H9 (cell line): Measurements from ENCODE around the gene AGA. TPM values are rescaled to one million over a fixed set of nuclear protein-coding genes. Genes with fewer than 3 reads are reported as not detected.

Source experiments
- DNase-seq: peaks from one replicate; pipeline ENCODE4 v3.0.0-alpha.2; 2017
- H2AFZ ChIP-seq: one replicate; pipeline ENCODE4 v1.6.1; 2013; ENCODE audit warnings: mild to moderate bottlenecking, low read length, control low read depth, moderate library complexity
- H2AK5ac ChIP-seq: 2 replicates; pipeline ENCODE4 v1.6.1; 2013; ENCODE audit warnings: low read length, control low read depth, mixed read lengths; ENCODE audit not compliant: insufficient read length
- H2BK120ac ChIP-seq: one replicate; pipeline ENCODE4 v1.6.1; 2013; ENCODE audit warnings: low read depth, mild to moderate bottlenecking, low read length, control low read depth, inconsistent platforms; ENCODE audit not compliant: poor library complexity, severe bottlenecking
- H2BK12ac ChIP-seq: 2 replicates; pipeline ENCODE4 v1.6.1; 2013; ENCODE audit warnings: low read length, control low read depth, mixed read lengths, low read depth; ENCODE audit not compliant: insufficient read length
- H2BK15ac ChIP-seq: 2 replicates; pipeline ENCODE4 v1.6.1; 2013; ENCODE audit warnings: low read depth, low read length, control low read depth
- H2BK20ac ChIP-seq: one replicate; pipeline ENCODE4 v1.6.1; 2013; ENCODE audit warnings: low read depth, mild to moderate bottlenecking, low read length, control low read depth, inconsistent platforms; ENCODE audit not compliant: poor library complexity, severe bottlenecking
- H2BK5ac ChIP-seq: 2 replicates; pipeline ENCODE4 v1.6.1; 2013; ENCODE audit warnings: low read length, control low read depth, mixed read lengths; ENCODE audit not compliant: insufficient read length
- H3K14ac ChIP-seq: 2 replicates; pipeline ENCODE4 v1.6.1; 2013; ENCODE audit warnings: low read length, control low read depth; ENCODE audit not compliant: insufficient read depth
- H3K18ac ChIP-seq: 2 replicates; pipeline ENCODE4 v1.6.1; 2013; ENCODE audit warnings: low read depth, mild to moderate bottlenecking, mixed read lengths, low read length, control low read depth; ENCODE audit not compliant: insufficient read length
- H3K23ac ChIP-seq: 2 replicates; pipeline ENCODE4 v1.6.1; 2013; ENCODE audit warnings: low read length, control low read depth, mixed read lengths, low read depth; ENCODE audit not compliant: insufficient read length
- H3K23me2 ChIP-seq: 2 replicates; pipeline ENCODE4 v1.6.1; 2013; ENCODE audit warnings: low read depth, mild to moderate bottlenecking, mixed read lengths, low read length, control low read depth; ENCODE audit not compliant: insufficient read length, poor library complexity, severe bottlenecking
- H3K27ac ChIP-seq: 2 replicates; pipeline ENCODE4 v1.5.1; 2013; ENCODE audit warnings: low read length, control low read depth, mixed read lengths, low read depth; ENCODE audit not compliant: insufficient read length
- H3K27me3 ChIP-seq: 2 replicates; pipeline ENCODE4 v1.6.1; 2013; ENCODE audit warnings: low read length, control low read depth, inconsistent platforms; ENCODE audit not compliant: insufficient read depth
- H3K4ac ChIP-seq: 2 replicates; pipeline ENCODE4 v1.6.1; 2013; ENCODE audit warnings: low read depth, mild to moderate bottlenecking, control low read depth, inconsistent platforms, low read length, moderate library complexity
- H3K4me1 ChIP-seq: 2 replicates; pipeline ENCODE4 v1.6.1; 2013; ENCODE audit warnings: low read length, control low read depth, inconsistent platforms; ENCODE audit not compliant: insufficient read depth
- H3K4me2 ChIP-seq: 2 replicates; pipeline ENCODE4 v1.6.1; 2013; ENCODE audit warnings: low read length, control low read depth, mixed read lengths; ENCODE audit not compliant: insufficient read length, insufficient read depth
- H3K56ac ChIP-seq: 2 replicates; pipeline ENCODE4 v1.6.1; 2013; ENCODE audit warnings: low read depth, mild to moderate bottlenecking, mixed read lengths, low read length, control low read depth; ENCODE audit not compliant: insufficient read length
- H3K79me1 ChIP-seq: 2 replicates; pipeline ENCODE4 v1.6.1; 2013; ENCODE audit warnings: low read depth, mild to moderate bottlenecking, moderate library complexity, low read length, control low read depth, inconsistent platforms; ENCODE audit not compliant: insufficient read depth, poor library complexity, severe bottlenecking
- H3K79me2 ChIP-seq: 2 replicates; pipeline ENCODE4 v1.6.1; 2013; ENCODE audit warnings: low read length, control low read depth, inconsistent platforms; ENCODE audit not compliant: insufficient read depth
- H3K9ac ChIP-seq: 2 replicates; pipeline ENCODE4 v1.6.1; 2013; ENCODE audit warnings: low read length, control low read depth, mixed read lengths; ENCODE audit not compliant: insufficient read length; ENCODE audit errors: extremely low read depth
- H3K9me3 ChIP-seq: one replicate; pipeline ENCODE4 v1.6.1; 2013; ENCODE audit warnings: low read depth, low read length, inconsistent platforms; ENCODE audit not compliant: control insufficient read depth
- H3T11ph ChIP-seq: one replicate; pipeline ENCODE4 v1.6.1; 2013; ENCODE audit warnings: mild to moderate bottlenecking, low read length, control low read depth, inconsistent platforms
- H4K20me1 ChIP-seq: one replicate; pipeline ENCODE4 v1.6.1; 2013; ENCODE audit not compliant: control insufficient read depth, insufficient read length, insufficient read depth
- H4K5ac ChIP-seq: 2 replicates; pipeline ENCODE4 v1.6.1; 2013; ENCODE audit warnings: low read depth, mild to moderate bottlenecking, mixed read lengths, low read length, control low read depth; ENCODE audit not compliant: insufficient read length
- H4K8ac ChIP-seq: replicated peaks from 2 replicates; pipeline ENCODE4 v1.6.1; 2013; ENCODE audit warnings: low read length, control low read depth, mixed read lengths, low read depth; ENCODE audit not compliant: insufficient read length
- H4K91ac ChIP-seq: 2 replicates; pipeline ENCODE4 v1.6.1; 2013; ENCODE audit warnings: low read depth, mild to moderate bottlenecking, moderate library complexity, mixed read lengths, low read length, control low read depth; ENCODE audit not compliant: insufficient read length
- H3K27ac Mint-ChIP-seq, 3 experiments: 2 replicates in 2 of 3; 3 replicates in 1 of 3; pipeline ENCODE4 v1.8.0; 2020 to 2021; ENCODE audit warnings: mixed read lengths in 3 of 3, mild to moderate bottlenecking in 1 of 3, moderate library complexity in 1 of 3
- H3K27me3 Mint-ChIP-seq: 2 replicates; pipeline ENCODE4 v1.8.0; 2021; ENCODE audit warnings: low read depth, mild to moderate bottlenecking, moderate library complexity, mixed read lengths
- H3K36me3 Mint-ChIP-seq, 3 experiments: 2 replicates in 2 of 3; 3 replicates in 1 of 3; pipeline ENCODE4 v1.8.0; 2020 to 2021; ENCODE audit warnings: low read depth in 3 of 3, mixed read lengths in 3 of 3; ENCODE audit not compliant: insufficient read depth in 1 of 3
- H3K4me1 Mint-ChIP-seq, 2 experiments: 2 replicates each; pipeline ENCODE4 v1.8.0; 2020; ENCODE audit warnings: mixed read lengths in 2 of 2
- H3K4me3 Mint-ChIP-seq, 2 experiments: 2 replicates in 1 of 2; 3 replicates in 1 of 2; pipeline ENCODE4 v1.8.0; 2020 to 2021; ENCODE audit warnings: mild to moderate bottlenecking in 2 of 2, mixed read lengths in 2 of 2, moderate library complexity in 1 of 2
- H3K9me3 Mint-ChIP-seq, 2 experiments: 2 replicates in 1 of 2; 3 replicates in 1 of 2; pipeline ENCODE4 v1.8.0; 2020; ENCODE audit warnings: mild to moderate bottlenecking in 2 of 2, mixed read lengths in 2 of 2, moderate library complexity in 1 of 2
- CTCF ChIP-seq: fragments of 200-600 bp; sonication (generic); conservative IDR thresholded peaks from 3 replicates; pipeline ENCODE4 v1.8.0; 2021; ENCODE audit warnings: antibody characterized with exemption, mild to moderate bottlenecking
- WGBS: extraction: QIAGEN DNeasy Blood & Tissue Kit; methylation state at CpG from one replicate; pipeline ENCODE4 v1.1.7; 2013; ENCODE audit warnings: missing lambda C conversion rate, low lambda C conversion rate, mixed read lengths; ENCODE audit not compliant: insufficient read length; ENCODE audit errors: extremely low coverage; 5-methylcytosine and 5-hydroxymethylcytosine counted together
- total RNA-seq: library from RNA; stranded (reverse); gene quantifications from 2 replicates; pipeline ENCODE4 v1.2.1, GENCODE V29; 2021

Gene AGA
- total RNA-seq, 1 experiment from 2014 or later = 10.0 TPM

GRCh38 chr4:177419434-177419833 is 22.8 kb downstream of the AGA start:
- Histone ChIP-seq H3K23me2 (no peaks in the 10 kb centered on the region), H2BK15ac (no peak overlapping the region), H2AK5ac (no peak overlapping the region), H3K4me2 (no peak overlapping the region), H2BK5ac (no peak overlapping the region), H3K9ac (no peak overlapping the region), H3K56ac (no peak overlapping the region), H2BK20ac (no peak overlapping the region), H4K8ac (no peak overlapping the region), H4K20me1 (no peaks in the 10 kb centered on the region), H3K4ac (no peak overlapping the region), H4K5ac (no peak overlapping the region), H2BK120ac (no peak overlapping the region), H3K79me1 (no peaks in the 10 kb centered on the region), H3K27me3 (no peaks in the 10 kb centered on the region), H3K9me3 (no peaks in the 10 kb centered on the region), H3T11ph (no peak overlapping the region), H3K27ac (no peak overlapping the region), H3K18ac (no peak overlapping the region), H3K79me2 (no peaks in the 10 kb centered on the region), H3K4me1 (no peaks in the 10 kb centered on the region), H3K14ac (no peak overlapping the region), H2BK12ac (no peak overlapping the region), H2AFZ (no peak overlapping the region), H4K91ac (no peak overlapping the region), H3K23ac (no peak overlapping the region)
- Mint-ChIP-seq H3K4me3 (no peak overlapping the region), H3K36me3 (peaks cover 7 to 16% (median 9%) of the 10 kb centered on the region in 3 experiments; a peak in 5 of 7 replicates), H3K4me1 (no peaks in the 10 kb centered on the region), H3K27ac (no peak overlapping the region), H3K27me3 (no peaks in the 10 kb centered on the region), H3K9me3 (peaks cover 12 to 19% of the 10 kb centered on the region in 2 experiments)
- no peak for DNase-seq
- no peak for TF ChIP-seq CTCF
- WGBS = no CpG with 5 or more reads among the region's 3 CpGs
